ENCODE data around the gene UGT2A3. TPM values are rescaled to one million over a fixed set of nuclear protein-coding genes. Genes with fewer than 3 reads are reported as not detected.

Gene UGT2A3
- total RNA-seq, 1 experiment from 2014 or later = not detected

DNA sequence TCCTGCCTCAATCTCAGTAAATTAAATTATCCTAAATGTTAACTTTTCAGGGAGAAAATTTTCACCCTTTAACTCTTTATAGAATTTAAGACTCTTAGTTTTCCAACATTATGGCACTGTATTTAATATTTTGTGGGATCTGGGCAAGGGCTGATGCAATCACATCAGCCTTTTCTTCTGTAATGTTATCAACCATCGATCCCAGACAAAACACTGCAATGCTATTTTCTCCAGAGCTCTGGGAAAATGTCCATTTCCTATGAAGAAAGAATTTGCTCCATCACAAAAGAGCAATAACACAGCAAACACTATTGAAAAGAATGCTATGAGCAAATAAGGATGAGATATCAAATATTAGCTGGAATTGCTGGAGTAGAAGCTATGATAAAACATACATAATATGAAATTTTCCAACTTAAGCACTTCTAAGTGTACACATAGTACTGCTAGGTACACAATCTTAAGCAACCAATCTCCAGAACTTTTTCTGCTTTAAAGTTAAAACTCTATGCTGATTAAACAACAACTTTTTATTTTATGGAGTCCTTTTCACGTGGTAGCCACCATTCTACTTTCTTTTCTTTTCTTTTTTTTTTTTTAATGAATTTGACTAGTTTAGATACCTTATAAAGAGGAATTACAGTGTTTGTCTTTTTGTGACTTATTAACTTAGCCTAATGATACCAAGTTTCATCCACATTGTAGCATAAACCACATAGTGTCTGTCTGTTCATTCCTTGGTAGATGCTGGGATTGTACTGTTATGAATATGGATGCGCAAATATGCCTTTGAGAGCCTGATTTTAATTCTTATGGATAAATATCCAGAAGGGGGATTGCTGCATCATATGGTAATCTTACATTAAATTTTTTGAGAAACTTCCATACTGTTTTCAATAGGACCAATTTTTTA is 43.6 kb downstream of the UGT2A3 start:
- Histone ChIP-seq H3K4me3 (ENCODE audit: low read length) (no peak overlapping the region), H2AFZ (ENCODE audit: low read length) (no peak overlapping the region), H3K4me1 (ENCODE audit: low read length) (no peaks in the 10 kb centered on the region), H3K9me3 (ENCODE audit: low read length) (no peaks in the 10 kb centered on the region), H4K20me1 (ENCODE audit: insufficient read depth, low read depth, low read length) (no peaks in the 10 kb centered on the region), H3K79me2 (ENCODE audit: low read length) (no peaks in the 10 kb centered on the region), H3K9me2 (replicated peaks; ENCODE audit: insufficient read depth, low read length) (0 out of 2 replicates have a peak, but pooled peaks cover 3% of the 10 kb centered on the region), H3K27me3 (ENCODE audit: low read length) (no peaks in the 10 kb centered on the region), H3K9ac (ENCODE audit: low read length) (no peak overlapping the region), H3K4me2 (ENCODE audit: low read depth, low read length, poor library complexity, severe bottlenecking) (no peak overlapping the region), H3K36me3 (ENCODE audit: insufficient read depth, low read length) (no peaks in the 10 kb centered on the region), H3K27ac (ENCODE audit: low read length) (no peak overlapping the region)
- no peak for DNase-seq

- Histone ChIP-seq H3K79me2 (ENCODE audit: low read length) (no peaks in the 10 kb centered on the region), H3K27me3 (ENCODE audit: low read length) (no peaks in the 10 kb centered on the region), H3K9ac (ENCODE audit: low read length) (no peak overlapping the region), H3K27ac (ENCODE audit: low read length) (no peak overlapping the region), H2AFZ (ENCODE audit: low read length) (no peak overlapping the region), H3K4me1 (ENCODE audit: low read length) (no peaks in the 10 kb centered on the region), H4K20me1 (ENCODE audit: insufficient read depth, low read depth, low read length) (no peaks in the 10 kb centered on the region), H3K9me3 (ENCODE audit: low read length) (no peaks in the 10 kb centered on the region), H3K9me2 (replicated peaks; ENCODE audit: insufficient read depth, low read length) (0 out of 2 replicates have a peak, but pooled peaks cover 3% of the 10 kb centered on the region), H3K4me3 (ENCODE audit: low read length) (no peak overlapping the region), H3K36me3 (ENCODE audit: insufficient read depth, low read length) (no peaks in the 10 kb centered on the region), H3K4me2 (ENCODE audit: low read depth, low read length, poor library complexity, severe bottlenecking) (no peak overlapping the region)
- no peak for DNase-seq
These were observed 44.4 kb downstream of the UGT2A3 start for GRCh38 chr4:68907245-68907644.

DNA sequence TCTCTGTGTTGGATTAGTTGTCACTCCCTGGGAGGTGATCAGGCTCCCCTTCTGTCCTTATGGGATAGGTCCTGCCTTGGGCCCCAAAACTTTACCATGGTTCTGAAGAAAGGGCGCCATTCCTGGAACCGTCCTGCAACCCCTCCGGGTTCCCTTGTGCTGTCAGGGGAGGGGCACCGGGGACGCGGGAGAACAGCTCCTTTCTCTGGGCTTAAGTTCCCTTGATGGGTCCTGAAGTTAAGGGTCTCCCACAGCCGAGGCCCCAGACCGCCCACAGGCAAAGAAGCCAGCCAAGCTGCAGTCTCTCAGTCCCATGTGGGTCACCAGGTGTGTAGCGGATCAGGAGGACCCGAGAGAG is 44.8 kb downstream of the UGT2A3 start:
- no peaks in the 10 kb centered on the region for H3K36me3 ChIP-seq (ENCODE audit: insufficient read depth, low read length)
- no peaks in the 10 kb centered on the region for H3K27me3 ChIP-seq (ENCODE audit: low read length)
- no peaks in the 10 kb centered on the region for H3K79me2 ChIP-seq (ENCODE audit: low read length)
- no peak overlapping the region for H3K4me3 ChIP-seq (ENCODE audit: low read length)
- H3K4me2 ChIP-seq (ENCODE audit: low read depth, low read length, poor library complexity, severe bottlenecking) = no peak overlapping the region
- H2AFZ ChIP-seq (ENCODE audit: low read length) = no peak overlapping the region
- H3K9me2 ChIP-seq (replicated peaks; ENCODE audit: insufficient read depth, low read length) = 0 out of 2 replicates have a peak, but pooled peaks cover 3% of the 10 kb centered on the region
- H3K4me1 ChIP-seq (ENCODE audit: low read length) = no peaks in the 10 kb centered on the region
- DNase-seq = no peak
- H4K20me1 ChIP-seq (ENCODE audit: insufficient read depth, low read depth, low read length) = no peaks in the 10 kb centered on the region
- H3K9me3 ChIP-seq (ENCODE audit: low read length) = no peaks in the 10 kb centered on the region
- H3K9ac ChIP-seq (ENCODE audit: low read length) = no peak overlapping the region
- no peak overlapping the region for H3K27ac ChIP-seq (ENCODE audit: low read length)

- Histone ChIP-seq H3K4me1 (ENCODE audit: low read length) (no peaks in the 10 kb centered on the region), H3K9me2 (replicated peaks; ENCODE audit: insufficient read depth, low read length) (0 out of 2 replicates have a peak, but pooled peaks cover 2% of the 10 kb centered on the region), H3K79me2 (ENCODE audit: low read length) (no peaks in the 10 kb centered on the region), H2AFZ (ENCODE audit: low read length) (no peak overlapping the region), H3K4me2 (ENCODE audit: low read depth, low read length, poor library complexity, severe bottlenecking) (no peak overlapping the region), H3K27me3 (ENCODE audit: low read length) (no peaks in the 10 kb centered on the region), H3K9ac (ENCODE audit: low read length) (no peak overlapping the region), H3K4me3 (ENCODE audit: low read length) (no peak overlapping the region), H3K27ac (ENCODE audit: low read length) (no peak overlapping the region), H3K9me3 (ENCODE audit: low read length) (no peaks in the 10 kb centered on the region), H4K20me1 (ENCODE audit: insufficient read depth, low read depth, low read length) (no peaks in the 10 kb centered on the region), H3K36me3 (ENCODE audit: insufficient read depth, low read length) (no peaks in the 10 kb centered on the region)
- DNase-seq = no peak
These were observed 45.4 kb downstream of the UGT2A3 start for GRCh38 chr4:68905939-68906779.

DNA sequence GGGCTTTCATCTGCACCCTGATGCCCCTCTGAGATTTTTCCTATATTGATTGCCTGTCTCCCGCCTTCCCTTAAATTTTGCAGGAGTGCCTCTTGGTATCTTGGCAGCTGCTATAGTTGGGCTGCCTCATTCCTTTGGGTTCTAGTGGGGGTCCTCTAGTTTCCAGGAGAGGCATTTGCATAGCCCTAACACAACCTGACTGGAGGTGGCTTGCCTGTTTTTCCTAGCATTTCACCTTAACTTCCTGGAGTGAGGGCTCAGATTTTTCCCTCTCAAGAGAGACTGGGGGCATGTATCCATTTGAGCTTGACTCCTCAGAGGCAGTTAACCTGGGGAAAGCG is 46.0 kb downstream of the UGT2A3 start:
- no peak overlapping the region for H3K4me2 ChIP-seq (ENCODE audit: low read depth, low read length, poor library complexity, severe bottlenecking)
- H3K79me2 ChIP-seq (ENCODE audit: low read length) = no peaks in the 10 kb centered on the region
- H3K4me1 ChIP-seq (ENCODE audit: low read length) = no peaks in the 10 kb centered on the region
- no peaks in the 10 kb centered on the region for H3K27me3 ChIP-seq (ENCODE audit: low read length)
- H3K27ac ChIP-seq (ENCODE audit: low read length) = no peak overlapping the region
- no peaks in the 10 kb centered on the region for H3K36me3 ChIP-seq (ENCODE audit: insufficient read depth, low read length)
- no peak overlapping the region for H2AFZ ChIP-seq (ENCODE audit: low read length)
- no peak overlapping the region for H3K4me3 ChIP-seq (ENCODE audit: low read length)
- no peaks in the 10 kb centered on the region for H4K20me1 ChIP-seq (ENCODE audit: insufficient read depth, low read depth, low read length)
- no peaks in the 10 kb centered on the region for H3K9me3 ChIP-seq (ENCODE audit: low read length)
- no peak overlapping the region for H3K9ac ChIP-seq (ENCODE audit: low read length)
- H3K9me2 ChIP-seq (replicated peaks; ENCODE audit: insufficient read depth, low read length) = no peaks in the 10 kb centered on the region
- no peak for DNase-seq

- Histone ChIP-seq H3K4me1 (ENCODE audit: low read length) (no peaks in the 10 kb centered on the region), H3K27me3 (ENCODE audit: low read length) (no peaks in the 10 kb centered on the region), H3K36me3 (ENCODE audit: insufficient read depth, low read length) (no peaks in the 10 kb centered on the region), H3K79me2 (ENCODE audit: low read length) (no peaks in the 10 kb centered on the region), H4K20me1 (ENCODE audit: insufficient read depth, low read depth, low read length) (no peaks in the 10 kb centered on the region), H3K4me3 (ENCODE audit: low read length) (no peak overlapping the region), H3K27ac (ENCODE audit: low read length) (no peak overlapping the region), H3K9me2 (replicated peaks; ENCODE audit: insufficient read depth, low read length) (no peaks in the 10 kb centered on the region), H3K4me2 (ENCODE audit: low read depth, low read length, poor library complexity, severe bottlenecking) (no peak overlapping the region), H3K9me3 (ENCODE audit: low read length) (no peaks in the 10 kb centered on the region), H2AFZ (ENCODE audit: low read length) (no peak overlapping the region), H3K9ac (ENCODE audit: low read length) (no peak overlapping the region)
- no peak for DNase-seq
These were observed 46.8 kb downstream of the UGT2A3 start for GRCh38 chr4:68904786-68905185.

- Histone ChIP-seq H4K20me1 (ENCODE audit: insufficient read depth, low read depth, low read length) (no peaks in the 10 kb centered on the region), H3K36me3 (ENCODE audit: insufficient read depth, low read length) (no peaks in the 10 kb centered on the region), H3K9me3 (ENCODE audit: low read length) (peaks cover 3% of the 10 kb centered on the region; the same call in 1 of the 2 replicates), H3K4me3 (ENCODE audit: low read length) (no peak overlapping the region), H3K27me3 (ENCODE audit: low read length) (no peaks in the 10 kb centered on the region), H3K27ac (ENCODE audit: low read length) (no peak overlapping the region), H3K9me2 (replicated peaks; ENCODE audit: insufficient read depth, low read length) (no peaks in the 10 kb centered on the region), H3K9ac (ENCODE audit: low read length) (no peak overlapping the region), H3K79me2 (ENCODE audit: low read length) (no peaks in the 10 kb centered on the region), H3K4me1 (ENCODE audit: low read length) (no peaks in the 10 kb centered on the region), H3K4me2 (ENCODE audit: low read depth, low read length, poor library complexity, severe bottlenecking) (no peak overlapping the region), H2AFZ (ENCODE audit: low read length) (no peak overlapping the region)
- DNase-seq = no peak
These were observed 54.9 kb downstream of the UGT2A3 start for GRCh38 chr4:68896749-68897148.

- Histone ChIP-seq H3K9ac (ENCODE audit: low read length) (no peak overlapping the region), H3K4me1 (ENCODE audit: low read length) (no peaks in the 10 kb centered on the region), H4K20me1 (ENCODE audit: insufficient read depth, low read depth, low read length) (no peaks in the 10 kb centered on the region), H3K4me3 (ENCODE audit: low read length) (no peak overlapping the region), H3K36me3 (ENCODE audit: insufficient read depth, low read length) (no peaks in the 10 kb centered on the region), H3K4me2 (ENCODE audit: low read depth, low read length, poor library complexity, severe bottlenecking) (no peak overlapping the region), H3K9me2 (replicated peaks; ENCODE audit: insufficient read depth, low read length) (no peaks in the 10 kb centered on the region), H3K27me3 (ENCODE audit: low read length) (no peaks in the 10 kb centered on the region), H2AFZ (ENCODE audit: low read length) (no peak overlapping the region), H3K27ac (ENCODE audit: low read length) (no peak overlapping the region), H3K79me2 (ENCODE audit: low read length) (no peaks in the 10 kb centered on the region), H3K9me3 (ENCODE audit: low read length) (peaks cover 3% of the 10 kb centered on the region; the same call in 1 of the 2 replicates)
- DNase-seq = no peak
These were observed 55.9 kb downstream of the UGT2A3 start for GRCh38 chr4:68895561-68896198.
